AG04450 (cell line): ENCODE results near the gene ATP1A1. TPM values are rescaled to one million over a fixed set of nuclear protein-coding genes. Genes with fewer than 3 reads are reported as not detected.

Experiments used
- CTCF ChIA-PET: fragments of 300-600, 350-600 bp; formaldehyde crosslinking; extraction: SDS; loops from one replicate; lab custom pipeline; 2022; ENCODE audit warnings: antibody characterized with exemption, inconsistent platforms; lab: Charles Lee
- POLR2A ChIA-PET: fragments of 350-600 bp; formaldehyde crosslinking; extraction: SDS; loops from one replicate; lab custom pipeline; 2021; ENCODE audit warnings: antibody characterized with exemption, inconsistent platforms; lab: Yijun Ruan, JAX
- DNase-seq: peaks from one replicate; pipeline ENCODE4 v3.0.0-alpha.2; 2011; ENCODE audit warnings: low read depth, low spot score
- H3K27ac ChIP-seq: one replicate; pipeline ENCODE4 v1.5.1; 2012; ENCODE audit warnings: low read depth, low read length, control low read depth
- H3K27me3 ChIP-seq: one replicate; pipeline ENCODE4 v1.6.0; 2012; ENCODE audit warnings: low read length; ENCODE audit not compliant: control insufficient read depth, insufficient read depth
- H3K4me3 ChIP-seq: 2 replicates; pipeline ENCODE4 v1.5.1; 2011; ENCODE audit warnings: mild to moderate bottlenecking, low read depth, low read length, control low read depth
- H3K9me3 ChIP-seq: 2 replicates; pipeline ENCODE4 v1.5.1; 2012; ENCODE audit warnings: low read length; ENCODE audit not compliant: control insufficient read depth, insufficient read depth
- polyA plus RNA-seq: library from polyadenylated mRNA; depleted of rRNA; stranded (reverse); fragments of >200 nt; gene quantifications from 2 replicates; pipeline ENCODE4 v1.2.3, GENCODE V29; 2011; rRNA removed
- small RNA-seq: library from RNA; depleted of rRNA; stranded (forward); fragments of <200 nt; gene quantifications from one replicate; pipeline ENCODE3, GENCODE V24; 2012; ENCODE audit warnings: low read depth; ENCODE audit not compliant: insufficient read length
- TF ChIP-seq, protein P1 (sequence below): IDR thresholded peaks from 2 replicates; pipeline ENCODE4 v1.5.1; 2011; ENCODE audit warnings: low read depth, low read length, control low read depth, inconsistent platforms

ATP1A1 gene
- polyA plus RNA-seq, 1 experiment: 194 TPM

DNA sequence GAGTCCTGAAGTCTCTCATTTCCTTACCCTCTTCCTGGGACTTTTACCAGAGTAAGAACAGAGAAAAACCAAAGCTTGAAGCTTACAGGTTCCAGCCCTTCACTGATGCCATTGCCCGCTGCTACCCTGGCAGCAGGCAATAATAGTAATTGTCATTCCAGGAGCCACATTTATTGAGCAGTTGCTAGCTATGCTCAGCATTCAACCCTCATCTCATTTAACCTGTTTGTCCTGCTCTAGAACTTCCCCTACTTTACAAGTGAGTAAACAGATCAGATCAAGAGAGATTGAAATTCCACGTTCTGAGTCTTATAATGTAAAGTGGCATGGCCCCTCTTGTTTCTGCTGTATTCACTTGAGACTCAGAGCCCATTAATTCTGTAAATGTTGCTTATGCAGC is 80.4 kb downstream of the ATP1A1 start:
- no peak overlapping the region for H3K4me3 ChIP-seq
- no peaks in the 10 kb centered on the region for H3K9me3 ChIP-seq
- no peak for DNase-seq
- TF ChIP-seq, protein P1, sequence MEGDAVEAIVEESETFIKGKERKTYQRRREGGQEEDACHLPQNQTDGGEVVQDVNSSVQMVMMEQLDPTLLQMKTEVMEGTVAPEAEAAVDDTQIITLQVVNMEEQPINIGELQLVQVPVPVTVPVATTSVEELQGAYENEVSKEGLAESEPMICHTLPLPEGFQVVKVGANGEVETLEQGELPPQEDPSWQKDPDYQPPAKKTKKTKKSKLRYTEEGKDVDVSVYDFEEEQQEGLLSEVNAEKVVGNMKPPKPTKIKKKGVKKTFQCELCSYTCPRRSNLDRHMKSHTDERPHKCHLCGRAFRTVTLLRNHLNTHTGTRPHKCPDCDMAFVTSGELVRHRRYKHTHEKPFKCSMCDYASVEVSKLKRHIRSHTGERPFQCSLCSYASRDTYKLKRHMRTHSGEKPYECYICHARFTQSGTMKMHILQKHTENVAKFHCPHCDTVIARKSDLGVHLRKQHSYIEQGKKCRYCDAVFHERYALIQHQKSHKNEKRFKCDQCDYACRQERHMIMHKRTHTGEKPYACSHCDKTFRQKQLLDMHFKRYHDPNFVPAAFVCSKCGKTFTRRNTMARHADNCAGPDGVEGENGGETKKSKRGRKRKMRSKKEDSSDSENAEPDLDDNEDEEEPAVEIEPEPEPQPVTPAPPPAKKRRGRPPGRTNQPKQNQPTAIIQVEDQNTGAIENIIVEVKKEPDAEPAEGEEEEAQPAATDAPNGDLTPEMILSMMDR: no peak
- CTCF ChIA-PET: interaction anchor here (3.1 kb wide), 1 partner anchor 31 kb away, joined by 10 read pairs; no protein-coding TSS in a partner anchor
- no peak overlapping the region for H3K27ac ChIP-seq
- peaks cover 2% of the 10 kb centered on the region for H3K27me3 ChIP-seq
- POLR2A ChIA-PET: no interaction called here

- ChIA-PET CTCF (interaction anchor here (1.0 kb wide), 1 partner anchor 31 kb away, joined by 4 read pairs; no protein-coding TSS in a partner anchor), POLR2A (no interaction called here)
- H3K9me3 ChIP-seq: no peaks in the 10 kb centered on the region
- H3K4me3 ChIP-seq: no peak overlapping the region
- H3K27ac ChIP-seq: no peak overlapping the region
- TF ChIP-seq, protein P1: no peak
- peaks cover 2% of the 10 kb centered on the region for H3K27me3 ChIP-seq
- no peak for DNase-seq
Observed at GRCh38 chr1:116453906-116454305, 80.9 kb downstream of the ATP1A1 start.

Small RNA genes lying within 50 kb of the gene (small RNA-seq; reads per million reads assigned to genes)
- gene RF00019: not detected
- gene RNU6-817P: not detected

Other genes with a start within 250 kb of the ATP1A1 start
- 5.7 and 7.3 TPM in 2 replicates for gene CD58, start 197.8 kb downstream of the ATP1A1 start, polyA plus RNA-seq